ENCODE measurements around the gene WDR90.

The WDR90 gene

GRCh38 chr16:630815-631405 lies 18.3 kb upstream of the WDR90 start, which contains the start of gene WFIKKN1 (continued):
- TF ChIP-seq, protein P1, sequence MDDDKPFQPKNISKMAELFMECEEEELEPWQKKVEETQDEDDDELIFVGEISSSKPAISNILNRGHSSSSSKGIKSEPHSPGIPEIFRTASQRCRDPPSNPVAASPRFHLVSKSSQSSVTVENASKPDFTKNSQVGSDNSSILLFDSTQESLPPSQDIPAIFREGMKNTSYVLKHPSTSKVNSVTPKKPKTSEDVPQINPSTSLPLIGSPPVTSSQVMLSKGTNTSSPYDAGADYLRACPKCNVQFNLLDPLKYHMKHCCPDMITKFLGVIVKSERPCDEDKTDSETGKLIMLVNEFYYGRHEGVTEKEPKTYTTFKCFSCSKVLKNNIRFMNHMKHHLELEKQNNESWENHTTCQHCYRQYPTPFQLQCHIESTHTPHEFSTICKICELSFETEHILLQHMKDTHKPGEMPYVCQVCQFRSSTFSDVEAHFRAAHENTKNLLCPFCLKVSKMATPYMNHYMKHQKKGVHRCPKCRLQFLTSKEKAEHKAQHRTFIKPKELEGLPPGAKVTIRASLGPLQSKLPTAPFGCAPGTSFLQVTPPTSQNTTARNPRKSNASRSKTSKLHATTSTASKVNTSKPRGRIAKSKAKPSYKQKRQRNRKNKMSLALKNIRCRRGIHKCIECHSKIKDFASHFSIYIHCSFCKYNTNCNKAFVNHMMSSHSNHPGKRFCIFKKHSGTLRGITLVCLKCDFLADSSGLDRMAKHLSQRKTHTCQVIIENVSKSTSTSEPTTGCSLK (tag by site-specific recombination; IDR thresholded peaks at IDR 0.05): no peak
- TF ChIP-seq ZNF112 (tag by site-specific recombination; IDR thresholded peaks at IDR 0.05): no peak
- TF ChIP-seq ZNF707 (tag by site-specific recombination; IDR thresholded peaks at IDR 0.05): no peak
- no peak for TF ChIP-seq ZNF48 (tag by site-specific recombination; IDR thresholded peaks at IDR 0.05)
- TF ChIP-seq, protein P2, sequence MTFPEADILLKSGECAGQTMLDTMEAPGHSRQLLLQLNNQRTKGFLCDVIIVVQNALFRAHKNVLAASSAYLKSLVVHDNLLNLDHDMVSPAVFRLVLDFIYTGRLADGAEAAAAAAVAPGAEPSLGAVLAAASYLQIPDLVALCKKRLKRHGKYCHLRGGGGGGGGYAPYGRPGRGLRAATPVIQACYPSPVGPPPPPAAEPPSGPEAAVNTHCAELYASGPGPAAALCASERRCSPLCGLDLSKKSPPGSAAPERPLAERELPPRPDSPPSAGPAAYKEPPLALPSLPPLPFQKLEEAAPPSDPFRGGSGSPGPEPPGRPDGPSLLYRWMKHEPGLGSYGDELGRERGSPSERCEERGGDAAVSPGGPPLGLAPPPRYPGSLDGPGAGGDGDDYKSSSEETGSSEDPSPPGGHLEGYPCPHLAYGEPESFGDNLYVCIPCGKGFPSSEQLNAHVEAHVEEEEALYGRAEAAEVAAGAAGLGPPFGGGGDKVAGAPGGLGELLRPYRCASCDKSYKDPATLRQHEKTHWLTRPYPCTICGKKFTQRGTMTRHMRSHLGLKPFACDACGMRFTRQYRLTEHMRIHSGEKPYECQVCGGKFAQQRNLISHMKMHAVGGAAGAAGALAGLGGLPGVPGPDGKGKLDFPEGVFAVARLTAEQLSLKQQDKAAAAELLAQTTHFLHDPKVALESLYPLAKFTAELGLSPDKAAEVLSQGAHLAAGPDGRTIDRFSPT (tag by site-specific recombination; IDR thresholded peaks at IDR 0.05): peak; percentile 86
- TF ChIP-seq PRDM2 (tag by site-specific recombination; IDR thresholded peaks at IDR 0.05; ENCODE audit: borderline replicate concordance): no peak
- TF ChIP-seq KLF9 (tag by site-specific recombination; IDR thresholded peaks at IDR 0.05; ENCODE audit: low read depth): peak; percentile 61; the same call in 1 of the 2 replicates
- peak; percentile 92 for TF ChIP-seq KLF1 (tag by site-specific recombination; IDR thresholded peaks at IDR 0.05)
- no peak for TF ChIP-seq ZNF426 (tag by site-specific recombination; IDR thresholded peaks at IDR 0.05)
- no peak for TF ChIP-seq KLF16 (tag by site-specific recombination; IDR thresholded peaks at IDR 0.05)

- H3K4me1 ChIP-seq (ENCODE audit: control insufficient read depth, insufficient read depth, low read length): peaks cover 2% of the 10 kb centered on the region; the same call in 1 of the 2 replicates
- POLR2A ChIA-PET: interaction anchor here (0.7 kb wide), 1 partner anchor 14 kb away, joined by 3 read pairs; no protein-coding TSS in a partner anchor
- CTCF ChIA-PET: no interaction called here
- TF ChIP-seq ZBTB21 (tag by site-specific recombination; IDR thresholded peaks at IDR 0.05) (no peak), ZNF366 (tag by site-specific recombination; conservative IDR thresholded peaks at IDR 0.05) (peak; percentile 94), WT1 (tag by site-specific recombination; IDR thresholded peaks at IDR 0.05) (peak; percentile 68), EGR2 (tag by site-specific recombination; IDR thresholded peaks at IDR 0.05; ENCODE audit: low read depth) (peak; percentile 91), ZNF335 (tag by site-specific recombination; conservative IDR thresholded peaks at IDR 0.05) (no peak), ZNF114 (tag by site-specific recombination; IDR thresholded peaks at IDR 0.05) (no peak), ZNF558 (tag by site-specific recombination; IDR thresholded peaks at IDR 0.05) (no peak), KLF9 (tag by site-specific recombination; IDR thresholded peaks at IDR 0.05; ENCODE audit: low read depth) (no peak), SCRT2 (tag by site-specific recombination; IDR thresholded peaks at IDR 0.05) (no peak), SP2 (tag by site-specific recombination; IDR thresholded peaks at IDR 0.05) (peak; percentile 48), ZNF510 (tag by site-specific recombination; IDR thresholded peaks at IDR 0.05; ENCODE audit: insufficient replicate concordance) (no peak), ZFHX2 (tag by site-specific recombination; conservative IDR thresholded peaks at IDR 0.05) (peak; percentile 66)
- TF ChIP-seq, protein P3, sequence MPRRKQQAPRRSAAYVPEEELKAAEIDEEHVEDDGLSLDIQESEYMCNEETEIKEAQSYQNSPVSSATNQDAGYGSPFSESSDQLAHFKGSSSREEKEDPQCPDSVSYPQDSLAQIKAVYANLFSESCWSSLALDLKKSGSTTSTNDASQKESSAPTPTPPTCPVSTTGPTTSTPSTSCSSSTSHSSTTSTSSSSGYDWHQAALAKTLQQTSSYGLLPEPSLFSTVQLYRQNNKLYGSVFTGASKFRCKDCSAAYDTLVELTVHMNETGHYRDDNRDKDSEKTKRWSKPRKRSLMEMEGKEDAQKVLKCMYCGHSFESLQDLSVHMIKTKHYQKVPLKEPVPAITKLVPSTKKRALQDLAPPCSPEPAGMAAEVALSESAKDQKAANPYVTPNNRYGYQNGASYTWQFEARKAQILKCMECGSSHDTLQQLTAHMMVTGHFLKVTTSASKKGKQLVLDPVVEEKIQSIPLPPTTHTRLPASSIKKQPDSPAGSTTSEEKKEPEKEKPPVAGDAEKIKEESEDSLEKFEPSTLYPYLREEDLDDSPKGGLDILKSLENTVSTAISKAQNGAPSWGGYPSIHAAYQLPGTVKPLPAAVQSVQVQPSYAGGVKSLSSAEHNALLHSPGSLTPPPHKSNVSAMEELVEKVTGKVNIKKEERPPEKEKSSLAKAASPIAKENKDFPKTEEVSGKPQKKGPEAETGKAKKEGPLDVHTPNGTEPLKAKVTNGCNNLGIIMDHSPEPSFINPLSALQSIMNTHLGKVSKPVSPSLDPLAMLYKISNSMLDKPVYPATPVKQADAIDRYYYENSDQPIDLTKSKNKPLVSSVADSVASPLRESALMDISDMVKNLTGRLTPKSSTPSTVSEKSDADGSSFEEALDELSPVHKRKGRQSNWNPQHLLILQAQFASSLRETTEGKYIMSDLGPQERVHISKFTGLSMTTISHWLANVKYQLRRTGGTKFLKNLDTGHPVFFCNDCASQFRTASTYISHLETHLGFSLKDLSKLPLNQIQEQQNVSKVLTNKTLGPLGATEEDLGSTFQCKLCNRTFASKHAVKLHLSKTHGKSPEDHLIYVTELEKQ (tag by site-specific recombination; IDR thresholded peaks at IDR 0.05; ENCODE audit: borderline replicate concordance): no peak
Measured at GRCh38 chr16:631808-632358, 17.3 kb upstream of the WDR90 start.

More at GRCh38 chr16:631808-632358, 17.3 kb upstream of the WDR90 start:
- no peak overlapping the region for H3K4me3 ChIP-seq (ENCODE audit: low read depth, low read length)
- no peak overlapping the region for H3K27ac ChIP-seq (ENCODE audit: extremely low read depth, low read depth, low read length)
- H3K9me3 ChIP-seq (ENCODE audit: control insufficient read depth, insufficient read depth, low read depth, low read length): no peaks in the 10 kb centered on the region
- peaks cover 0 to 20% of the 10 kb centered on the region in 2 experiments; a peak in 1 of 3 replicates for H3K36me3 ChIP-seq (ENCODE audit: control insufficient read depth in 2 of 2, insufficient read depth in 1 of 2, low read length in 2 of 2)

Data from HEK293 (cell line).